COR-L47 (cell line): ENCODE results near the gene SCN1A.

ENCODE experiments used
- DNase-seq: peaks from one replicate; lab custom pipeline; 2025; lab: John Stamatoyannopoulos, UW

Gene SCN1A

GRCh38 chr2:166081852-166082251 lies 46.0 kb downstream of the SCN1A start:
- no peak for DNase-seq

GRCh38 chr2:166081131-166081632 lies 46.6 kb downstream of the SCN1A start:
- no peak for DNase-seq

- DNase-seq = peak; percentile 96
Observed at GRCh38 chr2:166074430-166074829, 53.4 kb downstream of the SCN1A start.

GRCh38 chr2:166074011-166074410 lies 53.8 kb downstream of the SCN1A start:
- DNase-seq = no peak

- no peak for DNase-seq
Observed at GRCh38 chr2:166070231-166070630, 57.6 kb downstream of the SCN1A start.

GRCh38 chr2:166068981-166069380 lies 58.8 kb downstream of the SCN1A start:
- no peak for DNase-seq

- no peak for DNase-seq
Observed at GRCh38 chr2:166067229-166067628, 60.6 kb downstream of the SCN1A start.

GRCh38 chr2:166060191-166060590 lies 67.6 kb downstream of the SCN1A start:
- DNase-seq = no peak

- peak; percentile 55 for DNase-seq
Observed at GRCh38 chr2:166057370-166058164, 70.3 kb downstream of the SCN1A start.

GRCh38 chr2:166044853-166045483 lies 82.9 kb downstream of the SCN1A start:
- no peak for DNase-seq

GRCh38 chr2:166042768-166043390 lies 84.9 kb downstream of the SCN1A start:
- DNase-seq = no peak

GRCh38 chr2:166042356-166042755 lies 85.5 kb downstream of the SCN1A start:
- no peak for DNase-seq

GRCh38 chr2:166041613-166042012 lies 86.2 kb downstream of the SCN1A start:
- no peak for DNase-seq

GRCh38 chr2:166032361-166032760 lies 95.5 kb downstream of the SCN1A start:
- no peak for DNase-seq

- no peak for DNase-seq
Observed at GRCh38 chr2:166031054-166031453, 96.8 kb downstream of the SCN1A start.

- DNase-seq = no peak
Observed at GRCh38 chr2:166025313-166025712, 102.5 kb downstream of the SCN1A start.

GRCh38 chr2:166017208-166017607 lies 110.6 kb downstream of the SCN1A start:
- DNase-seq = no peak

- DNase-seq = no peak
Observed at GRCh38 chr2:166013878-166014277, 113.9 kb downstream of the SCN1A start.

GRCh38 chr2:166011660-166012059 lies 116.2 kb downstream of the SCN1A start:
- DNase-seq = no peak

GRCh38 chr2:166000401-166000800 lies 127.4 kb downstream of the SCN1A start:
- no peak for DNase-seq

GRCh38 chr2:165990846-165991245 lies 137.0 kb downstream of the SCN1A start:
- no peak for DNase-seq

GRCh38 chr2:165989851-165990250 lies 138.0 kb downstream of the SCN1A start:
- no peak for DNase-seq

GRCh38 chr2:165985120-165985519 lies 142.7 kb downstream of the SCN1A start:
- DNase-seq = no peak
